Activated CD4-positive, alpha-beta T cell treated with anti-CD3 and anti-CD28 coated beads, Interleukin-2, amount 10 ng/mL, durations not matched to agents 24 days and 14 days (primary cell): ENCODE data around the gene PRR13. TPM values are rescaled to one million over a fixed set of nuclear protein-coding genes. Genes with fewer than 3 reads are reported as not detected.
"Not testable (repeated sequence)": the region's sequence is repeated elsewhere in the genome, so short reads cannot be mapped to it uniquely, and the experiment has no call there.

Source experiments
- DNase-seq: peaks from one replicate; pipeline ENCODE4 v3.0.0; 2022
- H3K27ac Mint-ChIP-seq: one replicate; pipeline ENCODE4 v1.8.0; 2022; ENCODE audit warnings: mild to moderate bottlenecking, mixed read lengths
- H3K27me3 Mint-ChIP-seq: one replicate; pipeline ENCODE4 v1.8.0; 2022; ENCODE audit warnings: mixed read lengths
- H3K36me3 Mint-ChIP-seq: one replicate; pipeline ENCODE4 v1.8.0; 2022; ENCODE audit warnings: low read depth, mild to moderate bottlenecking, mixed read lengths
- H3K4me1 Mint-ChIP-seq: one replicate; pipeline ENCODE4 v1.8.0; 2021; ENCODE audit warnings: mixed read lengths
- H3K4me3 Mint-ChIP-seq: one replicate; pipeline ENCODE4 v1.8.0; 2022; ENCODE audit warnings: mild to moderate bottlenecking, moderate library complexity, mixed read lengths
- H3K9me3 Mint-ChIP-seq: one replicate; pipeline ENCODE4 v1.8.0; 2021; ENCODE audit warnings: mixed read lengths
- intact Hi-C: fragments of 100-400 bp; cut with micrococcal nuclease; formaldehyde crosslinking; loops from one replicate; pipeline ENCODE4 v1.15.1; 2023
- total RNA-seq: library from RNA; stranded (reverse); gene quantifications from 2 replicates; pipeline ENCODE4 v1.2.3, GENCODE V29; 2022

Gene PRR13
- 201 and 211 TPM in 2 replicates for total RNA-seq

- peaks cover 30% of the 10 kb centered on the region for H3K4me1 Mint-ChIP-seq
- intact Hi-C loops: loop anchor here (1.0 to 2.0 kb wide), 5 partner anchors 10 to 117 kb away; partner anchors contain the start of gene TARBP2
- H3K27ac Mint-ChIP-seq: peak within 1 kb of the TSS; percentile 96
- no peaks in the 10 kb centered on the region for H3K9me3 Mint-ChIP-seq
- H3K36me3 Mint-ChIP-seq: peaks cover 33% of the 10 kb centered on the region
- no peaks in the 10 kb centered on the region for H3K27me3 Mint-ChIP-seq
- peak; percentile 99 for DNase-seq
- H3K4me3 Mint-ChIP-seq: peak within 1 kb of the TSS; percentile 97
Measured at GRCh38 chr12:53441040-53441833, at the start of gene PRR13. TSS of gene PRR13 (plus strand) at chr12:53441734. CDS start at chr12:53442715, 981 bp downstream.

GRCh38 chr12:53399896-53400295 lies 41.6 kb upstream of the PRR13 start:
- Mint-ChIP-seq H3K9me3 (no peaks in the 10 kb centered on the region), H3K27me3 (no peaks in the 10 kb centered on the region), H3K4me1 (peaks cover 6% of the 10 kb centered on the region), H3K4me3 (no peak overlapping the region), H3K36me3 (peaks cover 27% of the 10 kb centered on the region), H3K27ac (no peak overlapping the region)
- DNase-seq: no peak
- intact Hi-C loops: no loop called here

GRCh38 chr12:53402351-53402750 lies 39.2 kb upstream of the PRR13 start:
- H3K27ac Mint-ChIP-seq, DNase-seq, H3K4me1 Mint-ChIP-seq, H3K9me3 Mint-ChIP-seq, H3K4me3 Mint-ChIP-seq, H3K27me3 Mint-ChIP-seq, intact Hi-C loops: not testable (repeated sequence)
- peaks cover 32% of the 10 kb centered on the region for H3K36me3 Mint-ChIP-seq

GRCh38 chr12:53402871-53403270 lies 38.7 kb upstream of the PRR13 start:
- intact Hi-C loops: no loop called here

GRCh38 chr12:53410951-53411350 lies 30.6 kb upstream of the PRR13 start:
- Mint-ChIP-seq H3K4me3 (no peak overlapping the region), H3K4me1 (peaks cover 34% of the 10 kb centered on the region), H3K27me3 (no peaks in the 10 kb centered on the region), H3K9me3 (no peaks in the 10 kb centered on the region), H3K27ac (no peak overlapping the region), H3K36me3 (peaks cover 46% of the 10 kb centered on the region)
- no peak for DNase-seq
- intact Hi-C loops: no loop called here

More at GRCh38 chr12:53402871-53403270, 38.7 kb upstream of the PRR13 start:
- no peaks in the 10 kb centered on the region for H3K9me3 Mint-ChIP-seq
- no peak for DNase-seq
- no peak overlapping the region for H3K4me3 Mint-ChIP-seq
- no peaks in the 10 kb centered on the region for H3K27me3 Mint-ChIP-seq
- peaks cover 30% of the 10 kb centered on the region for H3K36me3 Mint-ChIP-seq
- H3K4me1 Mint-ChIP-seq: peaks cover 4% of the 10 kb centered on the region
- H3K27ac Mint-ChIP-seq: no peak overlapping the region

GRCh38 chr12:53413485-53414204 lies 27.9 kb upstream of the PRR13 start:
- H3K4me1 Mint-ChIP-seq: peaks cover 51% of the 10 kb centered on the region
- DNase-seq: no peak
- no peaks in the 10 kb centered on the region for H3K9me3 Mint-ChIP-seq
- H3K4me3 Mint-ChIP-seq: peak overlapping the region; percentile 47
- intact Hi-C loops: no loop called here
- H3K27ac Mint-ChIP-seq: peak overlapping the region; percentile 61
- H3K36me3 Mint-ChIP-seq: peaks cover 39% of the 10 kb centered on the region
- H3K27me3 Mint-ChIP-seq: no peaks in the 10 kb centered on the region

GRCh38 chr12:53414756-53415417 lies 26.6 kb upstream of the PRR13 start:
- intact Hi-C loops: no loop called here
- H3K4me1 Mint-ChIP-seq: peaks cover 55% of the 10 kb centered on the region
- peaks cover 32% of the 10 kb centered on the region for H3K36me3 Mint-ChIP-seq
- H3K4me3 Mint-ChIP-seq: no peak overlapping the region
- no peaks in the 10 kb centered on the region for H3K27me3 Mint-ChIP-seq
- no peaks in the 10 kb centered on the region for H3K9me3 Mint-ChIP-seq
- H3K27ac Mint-ChIP-seq: no peak overlapping the region
- DNase-seq: no peak

GRCh38 chr12:53415752-53416389 lies 25.7 kb upstream of the PRR13 start:
- H3K4me1 Mint-ChIP-seq: peaks cover 55% of the 10 kb centered on the region

GRCh38 chr12:53417291-53417816 lies 24.2 kb upstream of the PRR13 start:
- H3K27me3 Mint-ChIP-seq, intact Hi-C loops, H3K9me3 Mint-ChIP-seq: not testable (repeated sequence)
- H3K27ac Mint-ChIP-seq: peak overlapping the region; percentile 80
- DNase-seq: peak; percentile 67
- H3K4me1 Mint-ChIP-seq: peaks cover 51% of the 10 kb centered on the region
- H3K36me3 Mint-ChIP-seq: peaks cover 16% of the 10 kb centered on the region
- peak overlapping the region; percentile 46 for H3K4me3 Mint-ChIP-seq

More at GRCh38 chr12:53415752-53416389, 25.7 kb upstream of the PRR13 start:
- intact Hi-C loops, H3K9me3 Mint-ChIP-seq, H3K27me3 Mint-ChIP-seq, H3K4me3 Mint-ChIP-seq, DNase-seq: not testable (repeated sequence)
- H3K36me3 Mint-ChIP-seq: peaks cover 28% of the 10 kb centered on the region
- H3K27ac Mint-ChIP-seq: peak overlapping the region; percentile 35

GRCh38 chr12:53418221-53418620 lies 23.3 kb upstream of the PRR13 start:
- Mint-ChIP-seq H3K4me3 (no peak overlapping the region), H3K27me3 (no peaks in the 10 kb centered on the region), H3K4me1 (peaks cover 44% of the 10 kb centered on the region), H3K9me3 (no peaks in the 10 kb centered on the region), H3K36me3 (peaks cover 11% of the 10 kb centered on the region), H3K27ac (peak overlapping the region; percentile 80)
- intact Hi-C loops: no loop called here
- no peak for DNase-seq

GRCh38 chr12:53419756-53420155 lies 21.8 kb upstream of the PRR13 start:
- Mint-ChIP-seq H3K4me3 (no peak overlapping the region), H3K4me1 (peaks cover 35% of the 10 kb centered on the region), H3K9me3 (no peaks in the 10 kb centered on the region), H3K36me3 (peaks cover under 1% of the 10 kb centered on the region), H3K27me3 (no peaks in the 10 kb centered on the region), H3K27ac (no peak overlapping the region)
- DNase-seq: no peak
- intact Hi-C loops: loop anchor here (2.0 kb wide), 1 partner anchor 21 kb away; the partner anchor contains the start of gene PRR13

GRCh38 chr12:53422247-53422646 lies 19.3 kb upstream of the PRR13 start:
- peaks cover 20% of the 10 kb centered on the region for H3K4me1 Mint-ChIP-seq
- DNase-seq, intact Hi-C loops, H3K4me3 Mint-ChIP-seq, H3K9me3 Mint-ChIP-seq, H3K27ac Mint-ChIP-seq, H3K36me3 Mint-ChIP-seq, H3K27me3 Mint-ChIP-seq: not testable (repeated sequence)

- intact Hi-C loops: no loop called here
- DNase-seq: no peak
- Mint-ChIP-seq H3K4me1 (peaks cover 16% of the 10 kb centered on the region), H3K36me3 (no peaks in the 10 kb centered on the region), H3K9me3 (no peaks in the 10 kb centered on the region), H3K4me3 (no peak within 1 kb of the TSS), H3K27ac (no peak within 1 kb of the TSS), H3K27me3 (no peaks in the 10 kb centered on the region)
Measured at GRCh38 chr12:53423597-53423996, 17.9 kb upstream of the PRR13 start, which contains the start of gene AMHR2. TSS of gene AMHR2 (plus strand) at chr12:53423855. CDS start at chr12:53423935, 80 bp downstream.
